ENCODE results near the gene PCDH12.

DNA sequence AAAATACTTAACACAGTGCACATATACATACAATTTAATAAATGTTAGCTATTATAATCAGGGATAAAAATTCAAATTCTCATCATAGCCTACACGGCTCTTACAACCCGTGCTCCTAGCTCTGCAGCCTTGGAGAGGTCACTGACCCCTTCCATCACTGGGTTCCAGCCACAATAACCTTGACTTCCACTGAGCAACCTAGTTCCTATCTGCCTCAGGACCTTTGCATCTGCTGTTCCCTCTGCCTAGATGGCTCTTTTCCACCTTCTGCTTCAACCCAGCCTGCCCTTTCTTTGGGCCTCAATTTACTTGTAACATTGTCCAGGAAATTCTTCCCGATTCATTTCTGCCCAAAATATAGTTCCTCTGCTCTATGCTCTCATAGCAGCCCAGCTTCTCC lies 43.2 kb downstream of the PCDH12 start:
- TF ChIP-seq, protein P1, sequence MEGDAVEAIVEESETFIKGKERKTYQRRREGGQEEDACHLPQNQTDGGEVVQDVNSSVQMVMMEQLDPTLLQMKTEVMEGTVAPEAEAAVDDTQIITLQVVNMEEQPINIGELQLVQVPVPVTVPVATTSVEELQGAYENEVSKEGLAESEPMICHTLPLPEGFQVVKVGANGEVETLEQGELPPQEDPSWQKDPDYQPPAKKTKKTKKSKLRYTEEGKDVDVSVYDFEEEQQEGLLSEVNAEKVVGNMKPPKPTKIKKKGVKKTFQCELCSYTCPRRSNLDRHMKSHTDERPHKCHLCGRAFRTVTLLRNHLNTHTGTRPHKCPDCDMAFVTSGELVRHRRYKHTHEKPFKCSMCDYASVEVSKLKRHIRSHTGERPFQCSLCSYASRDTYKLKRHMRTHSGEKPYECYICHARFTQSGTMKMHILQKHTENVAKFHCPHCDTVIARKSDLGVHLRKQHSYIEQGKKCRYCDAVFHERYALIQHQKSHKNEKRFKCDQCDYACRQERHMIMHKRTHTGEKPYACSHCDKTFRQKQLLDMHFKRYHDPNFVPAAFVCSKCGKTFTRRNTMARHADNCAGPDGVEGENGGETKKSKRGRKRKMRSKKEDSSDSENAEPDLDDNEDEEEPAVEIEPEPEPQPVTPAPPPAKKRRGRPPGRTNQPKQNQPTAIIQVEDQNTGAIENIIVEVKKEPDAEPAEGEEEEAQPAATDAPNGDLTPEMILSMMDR (conservative IDR thresholded peaks at IDR 0.05), result no peak
- TF ChIP-seq ZFX (IDR thresholded peaks at IDR 0.05), result no peak

Data from C4-2B (cell line).